Rectal smooth muscle tissue (tissue), 1 donor: ENCODE measurements around the gene AGPAT3.
A peak's percentile ranks its signal among the peaks of the same experiment; 100 is the strongest.
"Not testable (repeated sequence)": the region's sequence is repeated elsewhere in the genome, so short reads cannot be mapped to it uniquely, and the experiment has no call there.

Experiments used
- H3K27ac ChIP-seq: one replicate; pipeline ENCODE4 v1.7.0; 2013; ENCODE audit warnings: low read depth, low read length, inconsistent platforms
- H3K27me3 ChIP-seq: one replicate; pipeline ENCODE4 v1.7.0; 2013; ENCODE audit warnings: low read length; ENCODE audit not compliant: control insufficient read depth, insufficient read depth
- H3K36me3 ChIP-seq: one replicate; pipeline ENCODE4 v1.7.0; 2013; ENCODE audit warnings: low read length; ENCODE audit not compliant: control insufficient read depth, insufficient read depth
- H3K4me1 ChIP-seq: one replicate; pipeline ENCODE4 v1.7.0; 2013; ENCODE audit warnings: low read length; ENCODE audit not compliant: control insufficient read depth, insufficient read depth
- H3K4me3 ChIP-seq: one replicate; pipeline ENCODE4 v1.7.0; 2013; ENCODE audit warnings: low read length
- H3K9ac ChIP-seq: one replicate; pipeline ENCODE4 v1.7.0; 2013; ENCODE audit warnings: low read length

The AGPAT3 gene

DNA sequence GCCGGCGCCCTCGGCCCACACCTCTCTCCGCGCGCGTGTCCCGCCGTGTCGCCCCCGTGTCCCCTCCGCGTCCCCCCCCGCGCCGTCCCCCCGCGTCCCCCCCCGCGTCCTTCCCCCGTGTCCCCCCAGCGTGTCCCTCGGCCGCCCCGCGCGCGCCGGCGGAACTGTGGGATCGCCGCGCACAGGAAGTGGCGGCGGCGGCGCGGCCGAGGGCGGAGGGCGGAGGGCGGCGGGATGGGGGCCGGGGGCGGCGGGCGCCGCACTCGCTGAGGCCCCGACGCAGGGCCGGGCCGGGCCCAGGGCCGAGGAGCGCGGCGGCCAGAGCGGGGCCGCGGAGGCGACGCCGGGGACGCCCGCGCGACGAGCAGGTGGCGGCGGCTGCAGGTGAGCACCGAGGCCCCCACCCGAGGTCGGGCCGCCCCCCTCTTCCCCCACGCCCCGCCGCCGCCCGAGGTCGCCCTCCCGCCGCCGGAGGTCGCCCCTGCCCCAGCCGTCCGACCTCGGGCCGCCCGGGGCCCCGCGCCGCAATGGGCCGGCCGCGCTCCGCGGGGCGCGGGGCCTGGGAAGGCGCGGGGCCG, at the start of gene AGPAT3:
TSS of gene AGPAT3 (plus strand) at position 262 of the 578 bp plus-strand sequence. CDS start 94,459 bp downstream, outside the sequence.
- Histone ChIP-seq H3K27me3 (no peaks in the 10 kb centered on the region), H3K9ac (no peak within 1 kb of the TSS), H3K4me1 (peaks cover 9% of the 10 kb centered on the region), H3K27ac (peak within 1 kb of the TSS; percentile 89), H3K36me3 (no peaks in the 10 kb centered on the region), H3K4me3 (peak within 1 kb of the TSS; percentile 64)

- no peak overlapping the region for H3K9ac ChIP-seq
- H3K27me3 ChIP-seq = no peaks in the 10 kb centered on the region
- no peak overlapping the region for H3K4me3 ChIP-seq
- H3K4me1 ChIP-seq = no peaks in the 10 kb centered on the region
- H3K27ac ChIP-seq = no peak overlapping the region
- no peaks in the 10 kb centered on the region for H3K36me3 ChIP-seq
Observed at GRCh38 chr21:43815991-43816390, 49.0 kb upstream of the AGPAT3 start.

DNA sequence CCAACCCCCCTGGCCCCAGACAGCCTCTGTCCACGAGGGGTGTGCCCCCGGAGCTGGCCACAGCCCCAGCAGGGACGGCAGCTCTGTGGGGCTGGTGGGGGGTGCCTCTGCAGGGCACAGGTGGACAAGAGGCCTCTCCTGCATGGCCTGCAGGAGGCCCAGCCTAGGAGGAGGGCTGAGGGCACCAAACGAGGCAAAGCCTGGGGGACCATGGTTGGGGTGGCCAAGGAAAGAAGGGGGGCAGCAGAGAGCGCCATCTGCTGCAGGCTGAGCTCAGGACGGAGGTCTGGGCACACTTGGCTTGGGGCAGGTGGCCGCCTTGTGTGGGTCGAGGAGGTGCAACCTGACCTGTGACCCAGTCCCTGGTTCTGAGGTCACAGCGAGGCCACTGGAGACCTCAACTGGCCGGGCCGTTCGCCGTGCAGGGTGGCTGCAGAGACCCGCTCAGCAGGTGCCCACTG, 48.4 kb upstream of the AGPAT3 start:
- H3K4me3 ChIP-seq = no peak overlapping the region
- H3K36me3 ChIP-seq = no peaks in the 10 kb centered on the region
- no peaks in the 10 kb centered on the region for H3K27me3 ChIP-seq
- H3K27ac ChIP-seq = no peak overlapping the region
- H3K9ac ChIP-seq = no peak overlapping the region
- H3K4me1 ChIP-seq = no peaks in the 10 kb centered on the region

DNA sequence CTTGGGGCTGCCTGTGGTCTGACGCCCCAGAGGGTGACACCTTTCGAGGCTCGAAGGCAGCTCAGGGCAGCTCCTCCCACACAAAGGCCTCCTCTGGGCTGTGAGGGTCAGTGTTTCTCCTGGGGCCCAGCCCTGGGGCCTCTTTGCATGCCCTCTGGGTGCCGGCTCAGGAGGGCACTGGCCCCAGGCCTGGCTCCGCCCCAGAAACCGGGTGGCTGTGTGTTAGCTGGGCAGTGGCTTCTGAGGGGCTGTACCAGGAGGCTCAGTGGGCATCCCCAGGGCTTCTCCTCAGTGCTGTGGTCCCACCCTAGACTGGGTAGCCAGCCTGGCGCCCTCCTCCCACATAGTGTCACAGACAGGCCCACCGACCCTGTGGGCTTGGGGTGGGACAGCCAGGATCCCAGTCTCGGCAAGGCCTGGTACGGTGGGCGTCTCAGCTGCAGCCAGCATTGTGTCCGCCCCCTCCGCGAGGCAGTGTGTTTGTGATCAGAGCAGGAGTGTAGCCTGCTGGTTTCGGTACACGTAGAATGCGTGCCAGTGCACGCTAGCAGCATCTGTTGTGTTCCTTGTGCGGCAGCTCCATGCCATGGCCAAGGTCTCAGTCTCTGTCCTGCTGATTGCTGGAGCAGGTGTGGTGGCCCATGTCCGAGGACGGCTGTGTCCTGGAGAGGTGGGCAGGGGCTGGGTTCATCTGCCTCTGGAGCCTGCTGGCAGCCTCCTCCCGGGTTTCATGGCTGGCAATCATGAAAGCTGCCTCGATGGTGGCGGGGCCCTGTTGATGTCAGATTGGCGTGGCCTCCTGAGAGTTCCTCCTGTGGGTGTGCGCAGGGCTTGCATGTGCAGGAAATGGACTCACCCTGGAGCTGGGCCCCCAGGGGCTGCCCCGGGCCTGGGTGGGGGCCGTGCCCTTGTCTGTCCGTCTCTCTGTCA, 47.6 kb upstream of the AGPAT3 start:
- Histone ChIP-seq H3K4me1 (no peaks in the 10 kb centered on the region), H3K27ac (no peak overlapping the region), H3K36me3 (no peaks in the 10 kb centered on the region), H3K4me3 (no peak overlapping the region), H3K27me3 (no peaks in the 10 kb centered on the region), H3K9ac (no peak overlapping the region)

DNA sequence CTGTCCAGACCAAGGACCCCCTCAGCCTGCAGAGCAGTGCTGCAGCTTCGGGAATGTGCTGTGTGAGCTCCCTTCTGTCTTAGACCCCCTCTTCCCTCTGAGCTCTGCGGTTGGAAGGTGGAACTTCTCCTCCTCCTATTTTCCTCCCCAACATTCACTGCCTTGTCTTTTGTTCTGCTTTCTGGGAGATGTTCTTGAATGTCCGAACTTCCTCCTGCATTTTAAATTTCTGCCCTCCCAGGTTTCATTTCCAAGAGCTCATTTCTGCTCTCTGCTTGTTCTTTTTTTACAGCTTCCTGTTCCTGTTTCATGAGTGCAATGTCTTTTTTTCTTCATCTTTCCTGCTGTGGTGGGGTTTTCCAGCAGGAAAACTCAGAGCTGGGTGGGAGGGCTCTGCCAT, 46.3 kb upstream of the AGPAT3 start:
- Histone ChIP-seq H3K27ac (no peak overlapping the region), H3K4me1 (no peaks in the 10 kb centered on the region), H3K9ac (no peak overlapping the region), H3K36me3 (no peaks in the 10 kb centered on the region), H3K27me3 (no peaks in the 10 kb centered on the region), H3K4me3 (no peak overlapping the region)

- Histone ChIP-seq H3K4me1 (no peaks in the 10 kb centered on the region), H3K4me3 (no peak overlapping the region), H3K27ac (no peak overlapping the region), H3K9ac (no peak overlapping the region), H3K27me3 (no peaks in the 10 kb centered on the region), H3K36me3 (no peaks in the 10 kb centered on the region)
Observed at GRCh38 chr21:43819511-43820405, 45.3 kb upstream of the AGPAT3 start.

GRCh38 chr21:43820466-43820865, 44.6 kb upstream of the AGPAT3 start:
- H3K4me1 ChIP-seq = no peaks in the 10 kb centered on the region
- no peaks in the 10 kb centered on the region for H3K36me3 ChIP-seq
- H3K9ac ChIP-seq = no peak overlapping the region
- H3K4me3 ChIP-seq = no peak overlapping the region
- H3K27me3 ChIP-seq = no peaks in the 10 kb centered on the region
- no peak overlapping the region for H3K27ac ChIP-seq

DNA sequence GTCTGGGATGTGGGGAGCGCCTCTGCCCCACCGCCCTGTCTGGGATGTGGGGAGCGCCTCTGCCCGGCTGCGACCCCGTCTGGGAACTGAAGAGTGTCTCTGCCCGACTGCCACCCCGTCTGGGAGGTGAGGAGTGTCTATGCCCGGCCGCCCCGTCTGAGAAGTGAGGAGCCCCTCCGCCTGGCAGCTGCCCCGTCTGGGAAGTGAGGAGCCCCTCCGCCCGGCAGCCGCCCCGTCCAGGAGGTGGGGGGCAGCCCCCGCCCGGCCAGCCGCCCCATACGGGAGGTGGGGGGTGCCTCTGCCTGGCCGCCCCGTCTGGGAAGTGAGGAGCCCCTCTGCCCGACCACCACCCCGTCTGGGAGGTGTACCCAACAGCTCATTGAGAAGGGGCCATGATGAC, 42.9 kb upstream of the AGPAT3 start:
- H3K27me3 ChIP-seq = peaks cover 12% of the 10 kb centered on the region
- not testable (repeated sequence) for H3K4me3 ChIP-seq, H3K36me3 ChIP-seq, H3K27ac ChIP-seq, H3K4me1 ChIP-seq, H3K9ac ChIP-seq

DNA sequence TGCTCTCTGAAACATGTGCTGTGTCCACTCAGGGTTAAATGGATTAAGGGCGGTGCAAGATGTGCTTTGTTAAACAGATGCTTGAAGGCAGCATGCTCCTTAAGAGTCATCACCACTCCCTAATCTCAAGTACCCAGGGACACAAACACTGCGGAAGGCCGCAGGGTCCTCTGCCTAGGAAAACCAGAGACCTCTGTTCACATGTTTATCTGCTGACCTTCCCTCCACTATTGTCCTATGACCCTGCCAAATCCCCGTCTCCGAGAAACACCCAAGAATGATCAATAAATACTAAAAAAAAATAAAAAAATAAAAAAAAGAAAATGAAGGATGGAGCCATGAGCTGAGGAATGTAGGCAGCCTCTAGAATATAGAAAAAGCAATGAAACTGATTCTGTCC, 42.3 kb upstream of the AGPAT3 start:
- H3K9ac ChIP-seq, H3K4me1 ChIP-seq, H3K27ac ChIP-seq, H3K4me3 ChIP-seq, H3K36me3 ChIP-seq: not testable (repeated sequence)
- H3K27me3 ChIP-seq = peaks cover 12% of the 10 kb centered on the region

GRCh38 chr21:43824333-43825241, 40.4 kb upstream of the AGPAT3 start:
- no peak overlapping the region for H3K9ac ChIP-seq
- H3K36me3 ChIP-seq = no peaks in the 10 kb centered on the region
- H3K4me3 ChIP-seq = no peak overlapping the region
- no peak overlapping the region for H3K27ac ChIP-seq
- no peaks in the 10 kb centered on the region for H3K4me1 ChIP-seq
- H3K27me3 ChIP-seq = peaks cover 12% of the 10 kb centered on the region

- H3K27ac ChIP-seq = no peak overlapping the region
- H3K4me3 ChIP-seq = no peak overlapping the region
- H3K4me1 ChIP-seq = no peaks in the 10 kb centered on the region
- H3K36me3 ChIP-seq = no peaks in the 10 kb centered on the region
- peaks cover 12% of the 10 kb centered on the region for H3K27me3 ChIP-seq
- H3K9ac ChIP-seq = no peak overlapping the region
Observed at GRCh38 chr21:43825242-43825935, 39.6 kb upstream of the AGPAT3 start.
